Neural cell (in vitro differentiated cells): Measurements from ENCODE around the gene KDELR1. TPM values are rescaled to one million over a fixed set of nuclear protein-coding genes. Genes with fewer than 3 reads are reported as not detected.

ENCODE experiments used
- H2AFZ ChIP-seq: fragments of 200-600, 300-800 bp; sonication (generic), shearing (Covaris generic); 2 replicates; pipeline ENCODE4 v1.6.0; 2014; ENCODE audit warnings: low read depth, mild to moderate bottlenecking, antibody characterized with exemption, low read length, moderate library complexity
- H3F3A ChIP-seq: fragments of 200-600 bp; shearing (Covaris generic); 2 replicates; pipeline ENCODE4 v1.6.1; 2016; ENCODE audit warnings: mild to moderate bottlenecking, moderate library complexity, mixed read lengths, antibody characterized with exemption, low read length; ENCODE audit not compliant: insufficient read depth, poor library complexity, severe bottlenecking
- H3K27ac ChIP-seq: fragments of 200-600, 300-800 bp; sonication (generic), shearing (Covaris generic); 2 replicates; pipeline ENCODE4 v1.5.1; 2014; ENCODE audit warnings: mild to moderate bottlenecking, low read length, moderate library complexity
- H3K27me3 ChIP-seq: fragments of 300-800, 200-600 bp; sonication (generic), shearing (Covaris generic); 2 replicates; pipeline ENCODE4 v1.6.0; 2014; ENCODE audit warnings: mild to moderate bottlenecking, low read depth, low read length, moderate library complexity; ENCODE audit not compliant: insufficient read depth
- H3K36me3 ChIP-seq: fragments of 300-800, 200-600 bp; sonication (generic), shearing (Covaris generic); 2 replicates; pipeline ENCODE4 v1.5.1; 2014; ENCODE audit warnings: mild to moderate bottlenecking, antibody characterized with exemption, low read length, moderate library complexity; ENCODE audit not compliant: insufficient read depth
- H3K4me2 ChIP-seq: fragments of 300-800, 200-600 bp; sonication (generic), shearing (Covaris generic); 2 replicates; pipeline ENCODE4 v1.6.0; 2014; ENCODE audit warnings: mild to moderate bottlenecking, low read length
- H3K4me3 ChIP-seq: fragments of 300-800, 200-600 bp; sonication (generic), shearing (Covaris generic); 2 replicates; pipeline ENCODE4 v1.5.1; 2014; ENCODE audit warnings: mild to moderate bottlenecking, low read length, moderate library complexity
- H3K79me2 ChIP-seq: fragments of 200-600 bp; shearing (Covaris generic); replicated peaks from 2 replicates; pipeline ENCODE4 v1.6.0; 2014; ENCODE audit warnings: mild to moderate bottlenecking, low read length, moderate library complexity; ENCODE audit not compliant: insufficient read depth
- H3K9ac ChIP-seq: fragments of 300-800, 200-600 bp; sonication (generic), shearing (Covaris generic); 2 replicates; pipeline ENCODE4 v1.6.1; 2016; ENCODE audit warnings: mild to moderate bottlenecking, low read length, mixed read lengths
- H3K9me2 ChIP-seq: fragments of 200-600 bp; shearing (Covaris generic); 2 replicates; pipeline ENCODE4 v1.6.1; 2016; ENCODE audit warnings: mild to moderate bottlenecking, low read length, mixed read lengths; ENCODE audit not compliant: insufficient read depth
- H3K9me3 ChIP-seq: fragments of 200-600, 300-800 bp; sonication (generic), shearing (Covaris generic); 2 replicates; pipeline ENCODE4 v1.6.1; 2016; ENCODE audit warnings: mild to moderate bottlenecking, mixed run types, low read length, moderate library complexity, mixed read lengths
- H4K20me1 ChIP-seq: fragments of 200-600 bp; shearing (Covaris generic); 2 replicates; pipeline ENCODE4 v1.6.1; 2016; ENCODE audit warnings: mild to moderate bottlenecking, mixed run types; ENCODE audit not compliant: insufficient read depth
- CTCF ChIP-seq: fragments of 450-650 bp; IDR thresholded peaks from 2 replicates; pipeline ENCODE4 v1.5.1; 2014; ENCODE audit warnings: antibody characterized with exemption, mild to moderate bottlenecking, moderate library complexity; ENCODE audit not compliant: poor library complexity, severe bottlenecking
- EP300 ChIP-seq: fragments of 450-650 bp; conservative IDR thresholded peaks from 2 replicates; pipeline ENCODE4 v1.6.1; 2014; ENCODE audit warnings: antibody characterized with exemption, mild to moderate bottlenecking, moderate library complexity; ENCODE audit not compliant: poor library complexity, severe bottlenecking
- EZH2 ChIP-seq: fragments of 200-600, 300-800 bp; shearing (Covaris generic), sonication (generic); IDR thresholded peaks from 2 replicates; pipeline ENCODE4 v1.6.1; 2014; ENCODE audit warnings: antibody characterized with exemption, low read length, borderline replicate concordance, mild to moderate bottlenecking; ENCODE audit not compliant: insufficient read depth, poor library complexity, severe bottlenecking
- MXI1 ChIP-seq: fragments of 450-650 bp; conservative IDR thresholded peaks from 2 replicates; pipeline ENCODE4 v1.6.1; 2014; ENCODE audit warnings: antibody characterized with exemption, mild to moderate bottlenecking; ENCODE audit not compliant: poor library complexity, severe bottlenecking
- POLR2AphosphoS5 ChIP-seq: IDR thresholded peaks from 2 replicates; pipeline ENCODE4 v1.6.1; 2012
- RAD21 ChIP-seq: fragments of 450-650 bp; conservative IDR thresholded peaks from 2 replicates; pipeline ENCODE4 v1.6.1; 2014; ENCODE audit warnings: antibody characterized with exemption, mild to moderate bottlenecking, moderate library complexity
- SMC3 ChIP-seq: fragments of 450-650 bp; conservative IDR thresholded peaks from 2 replicates; pipeline ENCODE4 v1.6.1; 2014; ENCODE audit warnings: antibody characterized with exemption, mild to moderate bottlenecking, moderate library complexity; ENCODE audit not compliant: poor library complexity
- TAF1 ChIP-seq: IDR thresholded peaks from 2 replicates; pipeline ENCODE4 v1.6.1; 2012; ENCODE audit warnings: low read depth
- polyA plus RNA-seq: library from polyadenylated mRNA; depleted of rRNA; stranded (reverse); fragments of >200 nt; gene quantifications from 2 replicates; pipeline ENCODE4 v1.2.3, GENCODE V29; 2014
- TF ChIP-seq, protein P1 (sequence below): IDR thresholded peaks from 2 replicates; pipeline ENCODE4 v1.6.1; 2012; ENCODE audit warnings: borderline replicate concordance

KDELR1 gene
- polyA plus RNA-seq, 1 donor from 2014 or later, result 46.9 TPM

- H3K9me3 ChIP-seq, result no peaks in the 10 kb centered on the region
- peak overlapping the region; percentile 55 for H3K4me2 ChIP-seq
- TF ChIP-seq SMC3 (no peak), RAD21 (no peak), CTCF (no peak)
- no peaks in the 10 kb centered on the region for H3K9me2 ChIP-seq
- no peaks in the 10 kb centered on the region for H3K36me3 ChIP-seq
- peak overlapping the region; percentile 94 for H3K4me3 ChIP-seq
- H3K9ac ChIP-seq, result peak overlapping the region; percentile 95
- H3F3A ChIP-seq, result no peaks in the 10 kb centered on the region
- peaks cover 24% of the 10 kb centered on the region for H3K27me3 ChIP-seq
- no peak overlapping the region for H3K27ac ChIP-seq
- peaks cover 19% of the 10 kb centered on the region for H3K79me2 ChIP-seq
- H4K20me1 ChIP-seq, result no peaks in the 10 kb centered on the region
- H2AFZ ChIP-seq, result no peak overlapping the region
Observed at GRCh38 chr19:48395170-48395455, 3.8 kb upstream of the KDELR1 start.

- Histone ChIP-seq H3K9me2 (no peaks in the 10 kb centered on the region), H3K9ac (peak overlapping the region; percentile 95), H3K9me3 (no peaks in the 10 kb centered on the region), H3K4me2 (peak overlapping the region; percentile 86), H4K20me1 (no peaks in the 10 kb centered on the region), H3K27me3 (peaks cover 24% of the 10 kb centered on the region), H3K4me3 (peak overlapping the region; percentile 94), H3K79me2 (peaks cover 21% of the 10 kb centered on the region), H3K36me3 (no peaks in the 10 kb centered on the region), H3F3A (no peaks in the 10 kb centered on the region), H3K27ac (peak overlapping the region; percentile 85), H2AFZ (peak overlapping the region; percentile 80)
- TF ChIP-seq EZH2, result no peak
- no peak for TF ChIP-seq CTCF
- TF ChIP-seq RAD21, result no peak
- TF ChIP-seq TAF1, result no peak
- no peak for TF ChIP-seq POLR2AphosphoS5
- no peak for TF ChIP-seq EP300
Observed at GRCh38 chr19:48394331-48395169, 3.2 kb upstream of the KDELR1 start.

- Histone ChIP-seq H2AFZ (peak within 1 kb of the TSS; percentile 80), H3K27ac (peak within 1 kb of the TSS; percentile 85), H3K9ac (peak within 1 kb of the TSS; percentile 95)
- peak; percentile 42 for TF ChIP-seq MXI1
- peak; percentile 19 for TF ChIP-seq EP300
- peak; percentile 27 for TF ChIP-seq TAF1
- TF ChIP-seq SMC3, result peak; percentile 30
- TF ChIP-seq CTCF, result peak; percentile 46
- TF ChIP-seq, protein P1, sequence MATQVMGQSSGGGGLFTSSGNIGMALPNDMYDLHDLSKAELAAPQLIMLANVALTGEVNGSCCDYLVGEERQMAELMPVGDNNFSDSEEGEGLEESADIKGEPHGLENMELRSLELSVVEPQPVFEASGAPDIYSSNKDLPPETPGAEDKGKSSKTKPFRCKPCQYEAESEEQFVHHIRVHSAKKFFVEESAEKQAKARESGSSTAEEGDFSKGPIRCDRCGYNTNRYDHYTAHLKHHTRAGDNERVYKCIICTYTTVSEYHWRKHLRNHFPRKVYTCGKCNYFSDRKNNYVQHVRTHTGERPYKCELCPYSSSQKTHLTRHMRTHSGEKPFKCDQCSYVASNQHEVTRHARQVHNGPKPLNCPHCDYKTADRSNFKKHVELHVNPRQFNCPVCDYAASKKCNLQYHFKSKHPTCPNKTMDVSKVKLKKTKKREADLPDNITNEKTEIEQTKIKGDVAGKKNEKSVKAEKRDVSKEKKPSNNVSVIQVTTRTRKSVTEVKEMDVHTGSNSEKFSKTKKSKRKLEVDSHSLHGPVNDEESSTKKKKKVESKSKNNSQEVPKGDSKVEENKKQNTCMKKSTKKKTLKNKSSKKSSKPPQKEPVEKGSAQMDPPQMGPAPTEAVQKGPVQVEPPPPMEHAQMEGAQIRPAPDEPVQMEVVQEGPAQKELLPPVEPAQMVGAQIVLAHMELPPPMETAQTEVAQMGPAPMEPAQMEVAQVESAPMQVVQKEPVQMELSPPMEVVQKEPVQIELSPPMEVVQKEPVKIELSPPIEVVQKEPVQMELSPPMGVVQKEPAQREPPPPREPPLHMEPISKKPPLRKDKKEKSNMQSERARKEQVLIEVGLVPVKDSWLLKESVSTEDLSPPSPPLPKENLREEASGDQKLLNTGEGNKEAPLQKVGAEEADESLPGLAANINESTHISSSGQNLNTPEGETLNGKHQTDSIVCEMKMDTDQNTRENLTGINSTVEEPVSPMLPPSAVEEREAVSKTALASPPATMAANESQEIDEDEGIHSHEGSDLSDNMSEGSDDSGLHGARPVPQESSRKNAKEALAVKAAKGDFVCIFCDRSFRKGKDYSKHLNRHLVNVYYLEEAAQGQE, result peak; percentile 23
- TF ChIP-seq EZH2, result no peak
- TF ChIP-seq RAD21, result peak; percentile 36
Observed at GRCh38 chr19:48393559-48394330, 2.4 kb upstream of the KDELR1 start, which contains the start of gene GRIN2D. TSS of gene GRIN2D (plus strand) at chr19:48393668. CDS start at chr19:48398393, 4,725 bp downstream.

More at GRCh38 chr19:48393559-48394330, 2.4 kb upstream of the KDELR1 start, which contains the start of gene GRIN2D:
- Histone ChIP-seq H3K9me2 (no peaks in the 10 kb centered on the region), H4K20me1 (no peaks in the 10 kb centered on the region), H3K9me3 (no peaks in the 10 kb centered on the region), H3K79me2 (peaks cover 21% of the 10 kb centered on the region), H3K36me3 (no peaks in the 10 kb centered on the region), H3K4me2 (peak within 1 kb of the TSS; percentile 86), H3K27me3 (peaks cover 24% of the 10 kb centered on the region), H3K4me3 (peak within 1 kb of the TSS; percentile 94), H3F3A (no peaks in the 10 kb centered on the region)
